Measurements from ENCODE around the gene PIGB. TPM values are rescaled to one million over a fixed set of nuclear protein-coding genes. Genes with fewer than 3 reads are reported as not detected.

PIGB gene
- polyA plus RNA-seq, 1 donor (not counting 4 experiments of a cell fraction or from before 2014, with no cell fraction given): 29.1 TPM

- no peak for TF ChIP-seq EZH2 (IDR thresholded peaks at IDR 0.05; ENCODE audit: low read length)
- DNase-seq (ENCODE audit: low read depth, low spot score) (no peak), FAIRE-seq (no peak)
- Histone ChIP-seq H3K4me1 (ENCODE audit: control insufficient read depth, extremely low read depth, insufficient read depth, low read length) (no peaks in the 10 kb centered on the region), H3K27ac (ENCODE audit: control insufficient read depth, insufficient read depth, low read length) (no peak overlapping the region), H3K9me3 (ENCODE audit: control insufficient read depth, low read depth, low read length) (no peaks in the 10 kb centered on the region), H3K9ac (ENCODE audit: control insufficient read depth, extremely low read depth, insufficient read depth, low read length) (no peak overlapping the region), H4K20me1 (ENCODE audit: control insufficient read depth, extremely low read depth, insufficient read depth, low read length) (no peaks in the 10 kb centered on the region), H3K4me2 (ENCODE audit: control insufficient read depth, extremely low read depth, insufficient read depth, low read depth, low read length) (no peak overlapping the region), H3K27me3 (ENCODE audit: control insufficient read depth, extremely low read depth, insufficient read depth, low read length) (no peaks in the 10 kb centered on the region), H3K36me3 (ENCODE audit: control insufficient read depth in 2 of 2, extremely low read depth in 1 of 2, insufficient read depth in 2 of 2, low read length in 2 of 2) (no peaks in the 10 kb centered on the region), H2AFZ (ENCODE audit: control insufficient read depth, low read length) (no peak overlapping the region), H3K4me3 (ENCODE audit: control insufficient read depth in 2 of 3, extremely low read depth in 1 of 3, insufficient read depth in 2 of 3, low read depth in 1 of 3, low read length in 3 of 3) (no peak overlapping the region), H3K9me1 (ENCODE audit: control insufficient read depth, extremely low read depth, insufficient read depth, low read length) (no peaks in the 10 kb centered on the region), H3K79me2 (ENCODE audit: control insufficient read depth, insufficient read depth, low read length) (no peaks in the 10 kb centered on the region)
- dilution Hi-C loops (cut with MboI; ENCODE audit: extremely low pct_ligation_motif_present, low sequenced_read_pairs): no loop called here
Observed at GRCh38 chr15:55327387-55327786, 8.4 kb downstream of the PIGB start.

GRCh38 chr15:55334371-55334770 is 15.3 kb downstream of the PIGB start:
- Histone ChIP-seq H3K79me2 (ENCODE audit: control insufficient read depth, insufficient read depth, low read length) (no peaks in the 10 kb centered on the region), H3K27me3 (ENCODE audit: control insufficient read depth, extremely low read depth, insufficient read depth, low read length) (no peaks in the 10 kb centered on the region), H3K4me2 (ENCODE audit: control insufficient read depth, extremely low read depth, insufficient read depth, low read depth, low read length) (no peak overlapping the region), H3K4me1 (ENCODE audit: control insufficient read depth, extremely low read depth, insufficient read depth, low read length) (no peaks in the 10 kb centered on the region), H3K27ac (ENCODE audit: control insufficient read depth, insufficient read depth, low read length) (no peak overlapping the region), H2AFZ (ENCODE audit: control insufficient read depth, low read length) (no peak overlapping the region), H3K9me3 (ENCODE audit: control insufficient read depth, low read depth, low read length) (no peaks in the 10 kb centered on the region), H3K9me1 (ENCODE audit: control insufficient read depth, extremely low read depth, insufficient read depth, low read length) (no peaks in the 10 kb centered on the region), H4K20me1 (ENCODE audit: control insufficient read depth, extremely low read depth, insufficient read depth, low read length) (no peaks in the 10 kb centered on the region), H3K9ac (ENCODE audit: control insufficient read depth, extremely low read depth, insufficient read depth, low read length) (no peak overlapping the region), H3K4me3 (ENCODE audit: control insufficient read depth in 2 of 3, extremely low read depth in 1 of 3, insufficient read depth in 2 of 3, low read depth in 1 of 3, low read length in 3 of 3) (no peak overlapping the region), H3K36me3 (ENCODE audit: control insufficient read depth in 2 of 2, extremely low read depth in 1 of 2, insufficient read depth in 2 of 2, low read length in 2 of 2) (peaks cover 0 to 2% of the 10 kb centered on the region in 2 experiments)
- FAIRE-seq: no peak
- DNase-seq (ENCODE audit: low read depth, low spot score): no peak
- TF ChIP-seq EZH2 (IDR thresholded peaks at IDR 0.05; ENCODE audit: low read length) (no peak), CTCF (optimal IDR thresholded peaks at IDR 0.05 in 1 of 3, IDR thresholded peaks at IDR 0.05 in 1 of 3, conservative IDR thresholded peaks at IDR 0.05 in 1 of 3; ENCODE audit: extremely low read depth in 1 of 3, insufficient read depth in 2 of 3, low read length in 3 of 3) (no peak)
- dilution Hi-C loops (cut with MboI; ENCODE audit: extremely low pct_ligation_motif_present, low sequenced_read_pairs): no loop called here

- H3K27me3 ChIP-seq (ENCODE audit: control insufficient read depth, extremely low read depth, insufficient read depth, low read length): no peaks in the 10 kb centered on the region
- H3K9me3 ChIP-seq (ENCODE audit: control insufficient read depth, low read depth, low read length): no peaks in the 10 kb centered on the region
- FAIRE-seq (no peak), DNase-seq (ENCODE audit: low read depth, low spot score) (no peak)
- no peak overlapping the region for H3K4me3 ChIP-seq (ENCODE audit: control insufficient read depth in 2 of 3, extremely low read depth in 1 of 3, insufficient read depth in 2 of 3, low read depth in 1 of 3, low read length in 3 of 3)
- no peaks in the 10 kb centered on the region for H3K79me2 ChIP-seq (ENCODE audit: control insufficient read depth, insufficient read depth, low read length)
- no peaks in the 10 kb centered on the region for H3K9me1 ChIP-seq (ENCODE audit: control insufficient read depth, extremely low read depth, insufficient read depth, low read length)
- H3K4me1 ChIP-seq (ENCODE audit: control insufficient read depth, extremely low read depth, insufficient read depth, low read length): no peaks in the 10 kb centered on the region
- H3K9ac ChIP-seq (ENCODE audit: control insufficient read depth, extremely low read depth, insufficient read depth, low read length): no peak overlapping the region
- dilution Hi-C loops (cut with MboI; ENCODE audit: extremely low pct_ligation_motif_present, low sequenced_read_pairs): no loop called here
- H3K36me3 ChIP-seq (ENCODE audit: control insufficient read depth in 2 of 2, extremely low read depth in 1 of 2, insufficient read depth in 2 of 2, low read length in 2 of 2): peaks cover 0 to 2% of the 10 kb centered on the region in 2 experiments
- no peaks in the 10 kb centered on the region for H4K20me1 ChIP-seq (ENCODE audit: control insufficient read depth, extremely low read depth, insufficient read depth, low read length)
- no peak overlapping the region for H2AFZ ChIP-seq (ENCODE audit: control insufficient read depth, low read length)
- TF ChIP-seq CTCF (optimal IDR thresholded peaks at IDR 0.05 in 1 of 3, IDR thresholded peaks at IDR 0.05 in 1 of 3, conservative IDR thresholded peaks at IDR 0.05 in 1 of 3; ENCODE audit: extremely low read depth in 1 of 3, insufficient read depth in 2 of 3, low read length in 3 of 3): no peak
- no peak for TF ChIP-seq EZH2 (IDR thresholded peaks at IDR 0.05; ENCODE audit: low read length)
- no peak overlapping the region for H3K27ac ChIP-seq (ENCODE audit: control insufficient read depth, insufficient read depth, low read length)
- H3K4me2 ChIP-seq (ENCODE audit: control insufficient read depth, extremely low read depth, insufficient read depth, low read depth, low read length): no peak overlapping the region
Observed at GRCh38 chr15:55334997-55335396, 16.0 kb downstream of the PIGB start.
